ENCODE results near the gene CACNG5.

The CACNG5 gene

GRCh38 chr17:66829386-66829864, 5.5 kb upstream of the CACNG5 start:
- DNase-seq: peak; percentile 53

GRCh38 chr17:66829883-66830282, 5.0 kb upstream of the CACNG5 start:
- no peak for DNase-seq

- DNase-seq: no peak
Measured at GRCh38 chr17:66830451-66830850, 4.5 kb upstream of the CACNG5 start.

GRCh38 chr17:66831383-66832210, 3.3 kb upstream of the CACNG5 start:
- no peak for DNase-seq

GRCh38 chr17:66833201-66833600, 1.7 kb upstream of the CACNG5 start:
- DNase-seq: no peak

- DNase-seq: no peak
Measured at GRCh38 chr17:66834426-66834918, 445 bp upstream of the CACNG5 start.

GRCh38 chr17:66835476-66835875, 559 bp downstream of the CACNG5 start:
- no peak for DNase-seq

GRCh38 chr17:66836063-66837005, 1.4 kb downstream of the CACNG5 start:
- no peak for DNase-seq

- no peak for DNase-seq
Measured at GRCh38 chr17:66837226-66837625, 2.3 kb downstream of the CACNG5 start.

GRCh38 chr17:66837885-66838665, 3.2 kb downstream of the CACNG5 start:
- DNase-seq: no peak

- DNase-seq: no peak
Measured at GRCh38 chr17:66839616-66840015, 4.7 kb downstream of the CACNG5 start.

- DNase-seq: no peak
Measured at GRCh38 chr17:66840061-66840460, 5.1 kb downstream of the CACNG5 start.

GRCh38 chr17:66841328-66841727, 6.4 kb downstream of the CACNG5 start:
- no peak for DNase-seq

GRCh38 chr17:66841744-66842143, 6.8 kb downstream of the CACNG5 start:
- DNase-seq: no peak

- DNase-seq: no peak
Measured at GRCh38 chr17:66842505-66842904, 7.6 kb downstream of the CACNG5 start.

GRCh38 chr17:66842959-66843358, 8.0 kb downstream of the CACNG5 start:
- no peak for DNase-seq

- DNase-seq: no peak
Measured at GRCh38 chr17:66843627-66844026, 8.7 kb downstream of the CACNG5 start.

- DNase-seq: no peak
Measured at GRCh38 chr17:66847704-66848103, 12.8 kb downstream of the CACNG5 start.

GRCh38 chr17:66848496-66848895, 13.6 kb downstream of the CACNG5 start:
- DNase-seq: no peak

GRCh38 chr17:66849032-66849655, 14.2 kb downstream of the CACNG5 start:
- DNase-seq: no peak

GRCh38 chr17:66849851-66850580, 15.1 kb downstream of the CACNG5 start:
- no peak for DNase-seq

Data from fibroblast of skin of right quadriceps (primary cell).